Measurements from ENCODE around the gene KCTD5.

DNA sequence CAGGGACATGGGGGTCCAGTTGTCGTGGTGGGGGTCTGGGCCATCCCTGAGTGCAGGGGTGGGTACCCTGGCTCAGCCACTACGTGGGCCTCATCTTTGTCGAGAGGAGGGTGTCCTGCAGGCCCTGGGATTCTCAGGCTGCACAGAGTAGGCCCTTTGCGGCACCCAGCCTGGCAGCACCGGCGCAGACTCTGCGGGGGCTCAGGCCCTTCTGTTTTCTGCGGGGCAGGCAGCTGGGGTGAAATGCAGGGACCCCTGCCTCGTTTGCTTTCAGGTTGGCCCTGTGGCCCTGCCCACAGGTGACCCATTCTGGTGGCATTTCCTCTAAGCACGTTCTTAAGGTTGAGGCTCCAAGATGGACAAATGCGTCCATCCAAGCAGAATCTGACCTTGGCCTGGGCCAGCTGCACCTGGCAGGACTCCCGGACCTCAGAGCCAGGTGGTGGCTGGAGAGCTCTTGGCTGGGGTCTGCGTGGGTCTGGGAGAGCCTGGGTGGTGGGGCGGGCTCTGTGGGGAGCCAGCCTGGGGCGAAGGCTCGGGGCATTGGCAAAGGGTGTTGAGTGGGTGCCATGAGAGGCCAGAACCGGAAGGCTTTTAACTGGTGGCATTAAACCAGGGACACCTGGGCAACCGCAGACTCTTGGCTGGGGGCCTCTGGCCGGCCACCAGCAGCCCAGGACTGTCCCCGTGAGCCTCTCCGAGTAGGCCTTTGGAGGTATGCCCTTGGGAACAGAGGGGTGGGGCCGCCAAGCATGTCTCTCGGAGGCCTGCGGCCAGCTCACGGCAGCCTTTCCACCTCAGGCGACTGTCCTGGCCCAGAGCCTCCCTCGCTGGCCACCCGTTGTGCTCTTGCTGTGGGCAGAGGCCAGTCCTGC, 20.8 kb downstream of the KCTD5 start:
- TF ChIP-seq, protein P1, sequence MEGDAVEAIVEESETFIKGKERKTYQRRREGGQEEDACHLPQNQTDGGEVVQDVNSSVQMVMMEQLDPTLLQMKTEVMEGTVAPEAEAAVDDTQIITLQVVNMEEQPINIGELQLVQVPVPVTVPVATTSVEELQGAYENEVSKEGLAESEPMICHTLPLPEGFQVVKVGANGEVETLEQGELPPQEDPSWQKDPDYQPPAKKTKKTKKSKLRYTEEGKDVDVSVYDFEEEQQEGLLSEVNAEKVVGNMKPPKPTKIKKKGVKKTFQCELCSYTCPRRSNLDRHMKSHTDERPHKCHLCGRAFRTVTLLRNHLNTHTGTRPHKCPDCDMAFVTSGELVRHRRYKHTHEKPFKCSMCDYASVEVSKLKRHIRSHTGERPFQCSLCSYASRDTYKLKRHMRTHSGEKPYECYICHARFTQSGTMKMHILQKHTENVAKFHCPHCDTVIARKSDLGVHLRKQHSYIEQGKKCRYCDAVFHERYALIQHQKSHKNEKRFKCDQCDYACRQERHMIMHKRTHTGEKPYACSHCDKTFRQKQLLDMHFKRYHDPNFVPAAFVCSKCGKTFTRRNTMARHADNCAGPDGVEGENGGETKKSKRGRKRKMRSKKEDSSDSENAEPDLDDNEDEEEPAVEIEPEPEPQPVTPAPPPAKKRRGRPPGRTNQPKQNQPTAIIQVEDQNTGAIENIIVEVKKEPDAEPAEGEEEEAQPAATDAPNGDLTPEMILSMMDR (IDR thresholded peaks at IDR 0.05) = no peak
- no peak for TF ChIP-seq POLR2A (IDR thresholded peaks at IDR 0.05)
- no peak for TF ChIP-seq EP300 (IDR thresholded peaks at IDR 0.05)
- TF ChIP-seq POLR2AphosphoS5 (IDR thresholded peaks at IDR 0.05) = no peak

All from sigmoid colon (tissue), 4 donors.